ENCODE data around the gene SCD5.

- no peak for TF ChIP-seq CTCF (IDR thresholded peaks at IDR 0.05)
- no peak for TF ChIP-seq POLR2A (IDR thresholded peaks at IDR 0.05)
These were observed 104.5 kb downstream of the SCD5 start for GRCh38 chr4:82694046-82694445.
